Ecto neural progenitor cell (in vitro differentiated cells): ENCODE results near the gene MT1HL1.

Source experiments
- DNase-seq: peaks from one replicate; pipeline ENCODE4 v3.0.0-alpha.2; 2018; ENCODE audit warnings: low spot score

Gene MT1HL1

DNA sequence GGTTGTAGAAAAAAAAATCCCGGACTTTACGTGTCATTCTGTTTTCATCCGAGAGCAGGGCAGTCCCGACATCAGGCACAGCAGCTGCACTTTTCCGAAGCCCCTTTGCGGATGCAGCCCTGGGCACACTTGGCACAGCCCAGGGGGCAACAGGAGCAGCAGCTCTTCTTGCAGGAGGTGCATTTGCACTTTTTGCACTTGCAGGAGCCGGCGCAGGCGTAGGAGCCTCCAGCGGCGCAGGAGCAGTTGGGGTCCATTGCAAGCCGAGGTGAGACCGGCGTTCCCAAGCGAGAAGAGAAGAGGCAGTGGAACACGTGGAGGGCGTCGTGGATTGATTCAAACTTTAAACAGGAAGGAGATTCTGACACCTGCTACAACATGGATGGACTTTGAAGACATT lies at the start of gene MT1HL1:
Gene MT1HL1 (minus strand): TSS at position 326 of the 400 bp plus-strand sequence. CDS start 69 bp downstream, at position 257.
- no peak for DNase-seq

DNA sequence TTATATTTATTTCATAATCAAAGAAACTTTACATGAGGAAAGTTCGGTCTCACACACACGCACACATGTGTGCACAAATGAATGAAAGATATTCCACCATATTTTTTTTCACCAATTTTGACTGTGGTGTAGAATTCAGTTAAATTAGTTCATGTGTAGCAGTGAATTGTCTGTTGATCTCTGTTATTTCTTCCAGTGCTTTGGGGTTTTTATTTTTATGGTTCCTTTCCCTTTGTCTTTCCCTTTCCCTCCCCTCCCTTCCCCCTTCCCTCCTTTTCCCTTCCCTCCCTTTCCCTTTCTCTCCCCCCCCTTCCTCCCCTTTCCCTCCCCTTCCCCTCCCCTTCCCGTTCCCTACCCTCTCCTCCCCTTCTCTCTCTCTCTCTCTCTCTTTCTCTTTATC lies 46.7 kb upstream of the MT1HL1 start:
- DNase-seq = no peak

DNA sequence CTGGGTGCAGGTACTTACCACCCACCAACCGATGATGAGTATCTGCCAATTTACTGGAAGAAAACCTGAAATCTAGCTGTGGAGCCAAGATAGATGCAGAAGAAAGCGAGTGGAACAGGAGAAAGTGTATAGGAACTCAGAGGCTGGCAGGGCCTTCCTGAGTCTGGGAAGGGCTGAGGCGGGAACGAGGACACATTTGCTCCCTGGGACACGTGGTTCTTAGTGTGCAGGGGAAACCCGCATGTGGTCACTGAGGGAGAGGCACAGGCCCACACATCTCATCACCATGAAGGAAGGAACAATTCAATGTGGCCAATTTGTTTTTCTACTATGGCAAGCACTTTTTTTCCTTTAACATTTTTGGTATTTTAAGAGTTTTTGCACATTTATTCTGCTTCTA lies 45.9 kb upstream of the MT1HL1 start:
- DNase-seq = no peak

DNA sequence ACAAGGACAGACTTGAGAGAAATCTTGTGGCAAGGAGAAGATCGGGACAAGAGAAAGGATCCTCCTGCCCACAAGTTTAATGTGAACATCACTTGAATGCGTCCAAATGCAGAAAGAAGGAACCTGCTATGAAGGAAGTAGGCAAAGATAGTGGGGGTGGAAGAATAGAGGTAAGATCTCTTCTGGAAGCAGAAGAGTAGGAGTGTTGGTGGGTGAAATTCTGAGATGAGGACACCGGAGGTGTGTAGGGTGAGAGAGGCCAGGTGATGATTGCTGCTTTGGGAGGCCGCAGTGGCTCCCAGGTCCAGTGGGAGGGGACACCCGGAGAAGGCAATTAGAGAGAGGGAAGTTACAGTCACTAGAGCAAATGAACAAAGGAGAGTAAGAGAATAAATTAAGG lies 44.6 kb upstream of the MT1HL1 start:
- DNase-seq = no peak

DNA sequence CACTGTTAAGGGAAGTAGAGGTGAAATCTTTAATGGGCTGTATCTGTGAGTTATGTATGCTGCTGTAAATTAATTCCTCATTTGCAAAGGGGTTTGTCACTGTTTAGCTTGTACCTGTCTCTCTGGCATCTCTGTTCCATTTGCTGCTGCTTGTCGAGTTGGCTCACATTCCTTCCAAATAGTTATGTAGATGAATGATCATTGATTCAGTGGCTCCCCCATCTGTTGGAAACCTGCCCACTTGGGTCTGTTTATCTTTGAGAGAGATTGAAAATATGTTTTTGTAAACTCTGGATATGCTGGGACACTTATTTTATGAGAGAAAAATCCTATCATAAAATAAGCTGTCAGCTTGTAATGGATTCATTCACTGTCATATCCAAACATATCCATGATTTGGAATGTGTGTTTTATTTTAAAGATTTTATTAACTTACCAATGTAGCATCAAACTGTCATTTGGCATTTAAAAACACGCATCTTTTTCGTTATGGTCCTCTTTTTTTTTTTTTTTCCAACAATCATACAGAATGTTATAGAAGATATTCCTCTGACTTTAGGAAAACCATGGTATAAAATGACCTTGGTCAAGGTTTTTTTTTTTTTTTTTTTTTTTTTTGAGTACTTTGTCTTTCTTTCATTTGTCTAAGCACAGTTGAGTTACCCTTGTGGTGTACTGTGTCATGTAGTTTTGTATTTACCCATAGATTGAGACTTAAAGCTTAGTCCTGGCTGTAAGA lies 41.2 kb upstream of the MT1HL1 start:
- DNase-seq = no peak

DNA sequence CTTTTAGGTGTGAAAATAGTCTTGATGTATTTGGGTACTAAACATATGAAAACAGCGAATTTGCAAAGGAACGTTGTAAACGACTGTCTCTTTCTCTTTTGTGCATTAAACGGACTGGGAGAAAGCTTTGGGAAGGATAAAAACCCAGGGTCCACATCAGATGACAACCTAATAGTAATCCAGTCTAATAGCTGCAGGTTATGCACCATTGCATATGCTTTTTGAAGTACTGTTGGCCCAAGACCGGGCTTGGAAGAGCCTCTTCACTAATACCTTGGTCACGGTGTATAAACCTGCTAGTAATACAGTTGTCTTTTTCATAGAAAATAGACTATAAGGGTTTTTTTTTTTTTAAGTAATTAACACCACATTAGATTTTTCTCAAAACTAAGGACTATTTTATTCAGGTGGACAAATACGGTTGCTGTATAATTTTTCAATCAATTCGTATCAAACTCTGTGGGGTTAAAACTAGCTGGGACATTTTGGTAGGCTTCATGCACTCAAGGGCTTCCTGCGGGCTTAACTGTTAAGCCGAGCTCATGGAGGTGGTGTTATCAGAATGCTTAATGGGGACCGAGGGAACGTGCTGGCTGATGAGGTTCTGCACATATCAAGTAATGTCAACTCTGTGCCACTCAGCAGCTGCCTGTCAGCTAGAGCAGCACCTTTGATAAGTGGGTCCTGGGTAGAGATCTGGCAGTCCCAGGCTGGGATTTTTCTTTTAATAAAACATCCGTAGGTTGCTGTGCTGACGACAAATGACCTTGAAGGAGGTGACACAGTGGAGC lies 39.8 kb upstream of the MT1HL1 start:
- no peak for DNase-seq

DNA sequence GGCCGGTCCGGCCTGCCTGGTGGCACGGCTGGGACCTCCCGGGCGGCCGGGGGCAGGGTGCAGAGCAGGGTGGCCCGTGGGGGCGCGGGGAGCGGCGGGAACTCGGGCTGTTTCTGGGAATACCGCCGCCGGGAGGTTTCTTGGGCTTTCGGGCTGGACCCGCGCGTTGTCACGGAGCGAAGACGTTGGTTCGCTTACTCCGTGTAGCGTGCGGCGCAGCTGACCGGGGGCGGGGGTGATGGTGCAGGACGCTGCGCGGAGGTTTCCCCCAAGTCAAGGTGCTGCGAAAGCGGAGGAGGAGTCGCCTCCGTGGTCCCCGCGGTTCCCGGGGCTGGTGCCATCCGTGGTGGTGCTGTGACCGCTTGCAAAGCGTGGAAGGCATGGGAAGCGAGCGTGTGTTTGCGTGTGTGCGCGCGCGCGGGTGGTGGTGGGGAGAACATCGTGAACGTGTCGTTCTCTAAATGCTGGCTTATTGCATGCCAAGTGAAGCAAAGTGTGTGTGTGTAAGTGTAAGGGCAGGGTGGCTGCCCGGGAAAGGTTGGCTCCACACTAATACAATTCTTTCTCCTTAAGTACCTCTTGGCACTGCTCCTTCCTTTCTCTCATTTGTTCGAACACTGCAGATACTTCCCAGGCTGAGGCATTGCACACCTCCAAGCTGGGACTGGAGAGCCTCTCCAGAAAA lies 38.8 kb upstream of the MT1HL1 start:
- DNase-seq = peak; percentile 60

DNA sequence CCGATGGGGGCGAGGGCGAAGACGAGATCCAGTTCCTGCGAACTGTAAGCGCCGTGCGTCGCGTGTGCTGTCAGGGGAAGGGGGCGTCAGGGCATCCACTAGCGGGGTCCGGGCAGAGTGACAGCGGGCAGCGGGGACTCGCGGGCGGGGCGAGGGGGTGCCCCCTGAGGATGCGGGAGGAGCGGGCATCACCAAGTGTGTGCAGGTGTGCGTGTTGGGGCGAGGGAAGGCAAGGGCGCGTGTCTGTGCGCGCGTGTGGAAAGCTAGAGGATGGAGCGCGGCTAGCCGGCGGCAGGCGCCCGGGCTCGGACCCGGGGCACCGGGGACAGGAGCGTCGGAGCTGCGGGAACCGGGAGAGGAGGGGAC lies 38.3 kb upstream of the MT1HL1 start:
- DNase-seq = peak; percentile 63

DNA sequence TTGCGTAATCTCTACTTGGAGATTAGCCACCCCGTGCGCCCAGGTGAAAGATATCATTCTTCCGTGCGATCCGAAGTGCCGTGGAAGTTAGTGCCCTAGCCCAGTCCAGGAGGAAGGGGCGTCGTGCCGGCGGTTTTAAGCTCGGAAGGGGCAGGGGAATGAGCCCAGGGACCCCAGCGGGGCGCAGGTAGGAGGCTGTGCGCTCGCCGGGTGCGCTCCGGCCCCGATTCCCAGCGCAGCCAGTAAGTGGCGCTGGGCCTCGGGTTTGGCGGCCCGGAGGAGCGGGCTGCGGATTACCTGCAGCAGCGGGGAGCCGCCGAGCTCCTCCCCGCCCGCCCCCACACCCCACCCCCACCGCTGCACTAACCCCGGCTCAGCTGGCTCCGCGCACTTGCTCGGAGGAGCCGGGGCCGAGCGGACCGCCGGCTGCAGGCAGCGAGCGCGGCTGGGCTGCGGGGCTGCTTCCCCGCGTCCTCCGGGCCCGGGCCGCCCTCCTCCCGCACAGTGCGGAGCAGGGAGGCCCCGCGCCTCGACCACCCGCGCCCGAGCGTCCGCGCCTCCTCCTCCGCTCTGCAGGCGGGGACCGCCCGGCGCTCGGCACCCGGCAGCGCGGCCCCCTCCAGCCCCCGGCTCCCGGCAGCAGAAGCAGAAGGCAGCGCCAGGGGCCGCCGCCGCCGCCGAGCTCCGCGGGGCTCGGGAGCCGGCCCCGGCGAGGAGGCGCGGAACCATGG lies 37.7 kb upstream of the MT1HL1 start, which contains the start of gene RYR2:
Gene RYR2 (plus strand): TSS at position 390 of the 731 bp plus-strand sequence. CDS start 338 bp downstream, at position 728.
- DNase-seq = peak; percentile 85

DNA sequence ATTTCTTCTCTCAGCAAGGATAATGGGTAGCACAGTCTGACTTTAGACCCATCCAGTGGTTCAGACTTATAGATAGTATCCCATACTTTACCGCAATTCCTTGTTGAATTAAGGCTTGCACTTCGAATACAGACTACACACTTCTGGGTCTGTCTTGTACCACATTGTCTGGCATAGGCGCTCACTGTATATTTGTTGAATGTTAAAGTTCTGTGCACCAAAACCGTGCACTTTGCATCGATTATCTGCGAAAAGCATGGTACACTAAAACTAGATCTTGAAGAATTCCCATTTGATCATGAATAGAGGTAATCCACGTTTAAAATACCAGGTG lies 37.2 kb upstream of the MT1HL1 start:
- DNase-seq = no peak

DNA sequence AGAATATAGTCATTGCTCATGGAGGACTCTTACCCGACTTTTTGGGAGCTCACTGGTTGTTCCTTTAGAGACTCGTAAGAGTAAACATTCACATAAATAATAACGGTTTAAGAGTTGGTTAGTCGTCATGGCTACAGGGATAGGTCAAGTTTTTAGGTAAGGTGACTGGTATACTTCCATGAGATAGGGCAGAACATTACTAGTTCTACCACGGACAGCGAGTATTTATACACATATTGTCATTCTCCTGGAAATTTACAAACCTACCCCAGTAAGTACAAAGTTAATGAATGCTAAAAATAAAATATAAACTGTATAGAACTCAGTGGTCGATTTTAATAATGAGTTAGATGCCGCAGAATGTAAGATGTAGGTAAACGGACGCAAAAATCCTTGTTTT lies 36.6 kb upstream of the MT1HL1 start:
- DNase-seq = no peak

DNA sequence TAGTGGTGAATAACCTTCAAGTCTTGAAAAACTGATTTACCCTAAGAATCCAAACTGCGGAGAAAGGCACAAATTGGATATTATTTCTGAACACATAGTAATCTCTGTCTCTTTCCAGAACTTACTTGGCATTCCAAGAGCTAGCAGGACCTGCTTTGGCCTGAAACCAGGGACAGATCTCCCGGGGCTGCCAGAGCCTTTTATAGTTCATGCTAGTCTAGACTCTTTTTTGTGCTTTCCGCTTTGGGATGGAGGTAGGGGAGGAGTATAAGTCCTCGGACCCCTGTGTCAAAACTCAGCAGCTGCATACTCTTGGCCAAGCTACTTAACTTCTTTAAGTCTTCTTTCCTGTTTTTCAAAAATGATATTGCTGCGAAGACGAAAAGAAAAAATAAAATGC lies 34.0 kb upstream of the MT1HL1 start:
- no peak for DNase-seq

DNA sequence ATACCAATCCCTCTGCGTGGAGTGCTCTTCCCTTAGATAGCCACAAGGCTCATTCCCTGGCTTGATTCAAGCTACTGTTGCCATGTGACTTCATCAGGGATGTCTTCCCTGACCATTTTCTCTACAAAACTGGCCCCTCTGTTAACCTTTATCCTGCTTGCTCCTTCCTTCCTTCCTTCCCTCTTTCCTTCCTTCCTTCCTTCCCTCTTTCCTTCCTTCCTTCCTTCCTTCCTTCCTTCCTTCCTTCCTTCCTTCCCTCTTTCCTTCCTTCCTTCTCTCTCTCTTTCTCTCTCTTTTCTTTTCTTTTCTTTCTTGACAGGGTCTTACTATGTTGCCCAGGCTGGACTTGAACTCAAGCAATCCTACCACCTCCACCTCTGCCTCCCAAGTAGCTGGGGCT lies 31.5 kb upstream of the MT1HL1 start:
- no peak for DNase-seq

DNA sequence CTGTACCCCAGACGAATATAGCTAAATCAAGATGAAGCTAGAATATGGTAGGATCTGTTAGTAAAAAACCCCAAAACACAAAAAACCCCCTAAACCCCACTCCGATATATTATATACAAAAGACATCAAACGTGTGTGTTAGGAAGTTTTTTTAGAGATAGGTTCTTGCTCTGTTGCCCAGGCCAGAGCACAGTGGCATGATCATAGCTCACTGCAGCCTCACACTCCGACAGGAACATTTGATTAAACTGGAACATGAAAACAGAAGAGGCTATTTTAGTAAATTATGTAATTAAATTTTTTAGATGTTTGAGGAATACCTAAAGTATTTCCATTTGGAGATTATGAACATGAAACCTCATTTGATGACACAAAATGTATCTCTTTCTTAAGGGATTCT lies 29.6 kb upstream of the MT1HL1 start:
- DNase-seq = no peak

DNA sequence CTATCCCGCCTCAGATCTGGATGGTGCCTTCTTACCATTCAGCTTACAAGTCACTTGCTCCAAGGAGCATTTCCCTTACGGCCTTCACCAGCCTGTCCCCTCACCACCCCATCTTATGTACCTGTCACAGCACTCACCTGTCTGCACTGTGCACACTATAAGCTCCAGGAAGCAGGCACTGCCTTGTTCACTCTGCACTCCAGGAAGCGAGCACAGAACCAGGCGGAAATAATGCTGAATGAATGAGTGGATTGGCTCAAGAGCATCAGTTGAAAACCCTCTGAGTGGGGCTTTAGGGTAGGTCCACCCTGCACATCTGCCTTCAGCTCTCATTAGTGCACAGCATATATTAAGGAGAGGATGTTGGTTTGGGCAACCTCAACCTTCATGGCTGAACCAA lies 28.8 kb upstream of the MT1HL1 start:
- DNase-seq = no peak

DNA sequence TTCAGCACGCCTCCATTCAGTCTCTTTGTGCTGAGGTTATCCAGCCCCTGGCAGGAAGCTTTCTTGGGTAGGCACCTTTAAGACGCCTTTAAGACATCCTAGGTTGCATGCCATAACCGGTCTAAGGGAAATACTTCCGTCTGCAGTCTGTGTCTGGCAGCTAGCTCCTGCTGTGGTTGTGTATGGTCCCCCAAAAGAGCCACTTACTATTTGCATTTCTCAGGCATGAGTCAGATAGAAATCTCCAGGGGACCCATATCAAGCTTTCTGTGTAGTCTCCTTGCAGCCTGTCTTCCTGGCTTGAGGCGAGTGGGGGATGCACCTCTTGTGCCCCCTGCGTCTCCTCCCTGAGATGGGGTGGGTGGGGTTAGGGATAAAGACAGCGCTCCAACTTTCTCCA lies 27.8 kb upstream of the MT1HL1 start:
- no peak for DNase-seq

DNA sequence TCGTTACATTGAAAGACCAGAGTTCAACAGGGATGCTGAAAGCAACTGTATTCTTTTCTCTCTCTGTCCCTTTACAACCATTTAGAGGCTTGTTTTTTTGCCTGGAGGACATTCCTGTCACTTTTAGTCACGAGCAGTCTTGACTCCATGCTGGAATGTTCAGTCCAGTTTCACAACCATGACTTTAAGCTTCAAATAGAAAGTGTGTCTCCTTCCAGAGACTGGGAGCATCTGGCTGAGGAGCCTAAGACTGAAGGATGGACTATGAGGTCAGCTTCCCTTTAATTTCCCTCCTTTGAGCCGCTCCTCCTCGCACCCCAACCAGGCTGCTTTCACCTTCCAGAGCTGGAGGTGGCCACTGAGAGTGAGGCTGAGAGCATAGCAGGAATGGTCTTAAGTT lies 27.2 kb upstream of the MT1HL1 start:
- no peak for DNase-seq

DNA sequence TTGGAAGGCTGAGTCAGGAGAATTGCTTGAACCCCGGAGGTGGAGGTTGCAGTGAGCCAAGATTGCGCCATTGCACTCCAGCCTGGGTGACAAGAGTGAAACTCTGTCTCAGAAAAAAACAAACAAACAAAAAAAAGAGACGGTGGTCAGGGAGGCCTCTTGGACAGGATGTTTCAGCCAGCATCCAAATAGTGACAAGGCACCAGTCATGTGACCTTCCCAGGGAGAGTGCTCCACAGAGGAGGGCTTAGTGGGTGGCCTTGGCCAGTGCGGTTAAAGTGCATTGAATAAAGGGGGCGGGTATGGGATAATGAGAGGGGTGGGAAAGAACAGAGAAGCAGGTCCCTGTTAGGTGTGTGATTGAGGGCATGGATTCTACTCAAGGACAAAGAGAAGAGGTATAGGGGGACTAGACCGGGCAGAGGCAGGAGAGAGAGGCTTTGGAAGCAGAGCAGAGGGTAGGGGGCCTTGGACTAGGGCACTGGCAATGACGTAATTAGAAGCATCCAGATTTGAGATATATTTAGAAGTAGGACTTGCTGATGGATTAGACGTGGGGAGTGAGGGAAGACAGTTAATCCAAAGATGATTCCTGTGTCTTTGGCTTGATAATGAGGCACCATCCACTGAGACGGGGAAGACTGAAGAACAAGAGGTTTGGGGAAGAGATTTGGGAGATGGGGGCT lies 25.8 kb upstream of the MT1HL1 start:
- DNase-seq = no peak

DNA sequence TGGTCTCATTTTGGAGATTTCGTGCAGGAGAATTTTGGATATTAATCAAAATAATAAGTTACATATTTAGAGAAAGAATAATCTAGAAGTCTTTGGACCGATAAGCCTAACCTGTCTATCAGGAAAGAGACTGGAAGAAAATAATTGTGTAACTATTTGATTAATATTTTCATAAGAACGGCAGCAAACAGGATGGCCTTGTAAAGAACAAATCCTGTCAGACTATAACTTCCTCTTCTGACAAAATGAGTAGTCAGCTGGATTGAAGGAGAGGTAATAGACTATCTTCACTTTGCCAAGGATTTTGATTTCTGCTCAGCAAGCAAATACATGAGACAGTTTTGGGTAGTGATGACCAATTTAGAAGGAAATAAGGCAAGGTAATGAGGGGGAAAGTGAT lies 25.0 kb upstream of the MT1HL1 start:
- no peak for DNase-seq

DNA sequence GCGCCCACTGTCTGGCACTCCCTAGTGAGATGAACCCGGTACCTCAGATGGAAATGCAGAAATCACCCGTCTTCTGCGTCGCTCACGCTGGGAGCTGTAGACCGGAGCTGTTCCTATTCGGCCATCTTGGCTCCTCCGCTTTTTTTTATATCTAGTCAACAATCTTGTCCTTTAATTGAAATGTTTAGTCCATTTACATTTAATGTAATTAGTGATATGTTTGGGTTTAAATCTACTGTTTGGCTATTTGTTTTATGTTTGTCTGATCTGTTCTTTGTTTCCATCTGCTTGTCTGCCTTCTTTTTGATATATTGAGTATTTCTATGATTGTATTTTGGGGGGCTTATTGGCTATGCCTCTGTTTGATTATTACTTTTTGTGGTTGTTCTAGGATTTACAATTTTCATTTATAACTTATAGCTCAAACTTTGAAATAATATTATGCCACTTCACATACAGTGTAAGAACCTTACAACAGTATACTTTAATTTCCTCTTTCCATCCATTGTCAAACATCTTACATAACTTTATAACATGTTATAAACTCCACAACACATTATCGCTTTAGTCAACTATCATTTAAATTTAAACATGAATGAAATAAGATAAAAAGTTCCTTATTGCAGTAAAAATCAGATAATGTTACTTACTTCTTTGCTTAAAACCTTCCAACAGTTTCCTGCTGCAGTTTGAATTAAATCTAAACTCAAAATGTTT lies 21.3 kb upstream of the MT1HL1 start:
- no peak for DNase-seq

DNA sequence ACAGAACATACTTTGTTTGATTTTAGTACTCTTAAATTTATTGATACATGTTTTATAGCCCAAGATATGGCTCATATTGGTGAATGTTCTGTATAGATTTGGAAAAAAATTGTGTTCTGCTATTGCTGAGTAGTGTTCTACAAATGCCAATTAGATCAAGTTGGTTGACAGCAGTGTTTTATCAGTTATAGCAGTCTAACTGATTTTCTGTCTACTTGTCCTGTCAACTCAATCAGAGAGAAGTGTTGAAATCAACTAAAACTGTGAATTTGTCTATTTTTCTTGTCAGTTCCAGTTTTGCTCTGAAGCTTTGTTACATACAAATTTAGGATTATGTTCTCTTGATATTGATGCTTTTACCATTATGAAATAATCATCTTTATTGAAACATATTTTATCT lies 14.7 kb upstream of the MT1HL1 start:
- no peak for DNase-seq
